ENCODE data around the gene XYLT1. TPM values are rescaled to one million over a fixed set of nuclear protein-coding genes. Genes with fewer than 3 reads are reported as not detected.

XYLT1 gene
- polyA plus RNA-seq, 1 donor (not counting 4 experiments of a cell fraction or from before 2014, with no cell fraction given) = 4.4 TPM

DNA sequence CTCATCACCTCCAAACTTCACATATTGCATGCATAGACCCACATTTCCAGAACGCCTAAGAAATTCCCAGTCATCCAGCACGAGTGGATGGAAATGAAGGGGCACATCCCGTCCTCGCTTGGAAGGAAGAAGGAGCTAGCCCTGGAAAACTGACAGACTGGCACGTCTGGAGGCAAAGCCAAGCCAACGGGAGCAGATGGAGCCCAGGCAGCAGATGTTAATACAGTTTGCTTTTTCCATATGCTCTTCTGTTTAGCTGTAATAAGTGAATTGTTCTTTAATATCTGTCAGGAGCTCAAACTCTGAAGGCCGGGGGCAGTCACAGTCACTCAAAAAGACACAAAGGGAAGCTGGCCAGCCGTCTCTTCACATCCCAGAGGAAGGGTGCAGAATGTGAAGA, 187.7 kb downstream of the XYLT1 start:
- no peak overlapping the region for H3K4me3 ChIP-seq (ENCODE audit: control insufficient read depth in 2 of 3, extremely low read depth in 1 of 3, insufficient read depth in 2 of 3, low read depth in 1 of 3, low read length in 3 of 3)
- dilution Hi-C loops (cut with MboI; ENCODE audit: extremely low pct_ligation_motif_present, low sequenced_read_pairs) = no loop called here
- H3K9me1 ChIP-seq (ENCODE audit: control insufficient read depth, extremely low read depth, insufficient read depth, low read length) = no peaks in the 10 kb centered on the region
- no peak overlapping the region for H3K4me2 ChIP-seq (ENCODE audit: control insufficient read depth, extremely low read depth, insufficient read depth, low read depth, low read length)
- no peaks in the 10 kb centered on the region for H3K36me3 ChIP-seq (ENCODE audit: control insufficient read depth in 2 of 2, extremely low read depth in 1 of 2, insufficient read depth in 2 of 2, low read length in 2 of 2)
- no peak overlapping the region for H3K27ac ChIP-seq (ENCODE audit: control insufficient read depth, insufficient read depth, low read length)
- TF ChIP-seq EZH2 (IDR thresholded peaks at IDR 0.05; ENCODE audit: low read length) = no peak
- TF ChIP-seq, protein P1, sequence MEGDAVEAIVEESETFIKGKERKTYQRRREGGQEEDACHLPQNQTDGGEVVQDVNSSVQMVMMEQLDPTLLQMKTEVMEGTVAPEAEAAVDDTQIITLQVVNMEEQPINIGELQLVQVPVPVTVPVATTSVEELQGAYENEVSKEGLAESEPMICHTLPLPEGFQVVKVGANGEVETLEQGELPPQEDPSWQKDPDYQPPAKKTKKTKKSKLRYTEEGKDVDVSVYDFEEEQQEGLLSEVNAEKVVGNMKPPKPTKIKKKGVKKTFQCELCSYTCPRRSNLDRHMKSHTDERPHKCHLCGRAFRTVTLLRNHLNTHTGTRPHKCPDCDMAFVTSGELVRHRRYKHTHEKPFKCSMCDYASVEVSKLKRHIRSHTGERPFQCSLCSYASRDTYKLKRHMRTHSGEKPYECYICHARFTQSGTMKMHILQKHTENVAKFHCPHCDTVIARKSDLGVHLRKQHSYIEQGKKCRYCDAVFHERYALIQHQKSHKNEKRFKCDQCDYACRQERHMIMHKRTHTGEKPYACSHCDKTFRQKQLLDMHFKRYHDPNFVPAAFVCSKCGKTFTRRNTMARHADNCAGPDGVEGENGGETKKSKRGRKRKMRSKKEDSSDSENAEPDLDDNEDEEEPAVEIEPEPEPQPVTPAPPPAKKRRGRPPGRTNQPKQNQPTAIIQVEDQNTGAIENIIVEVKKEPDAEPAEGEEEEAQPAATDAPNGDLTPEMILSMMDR (optimal IDR thresholded peaks at IDR 0.05 in 1 of 3, IDR thresholded peaks at IDR 0.05 in 1 of 3, conservative IDR thresholded peaks at IDR 0.05 in 1 of 3; ENCODE audit: extremely low read depth in 1 of 3, insufficient read depth in 2 of 3, low read length in 3 of 3) = no peak
- H3K9ac ChIP-seq (ENCODE audit: control insufficient read depth, extremely low read depth, insufficient read depth, low read length) = no peak overlapping the region
- DNase-seq (ENCODE audit: low read depth, low spot score) = no peak
- no peak overlapping the region for H2AFZ ChIP-seq (ENCODE audit: control insufficient read depth, low read length)
- H3K4me1 ChIP-seq (ENCODE audit: control insufficient read depth, extremely low read depth, insufficient read depth, low read length) = no peaks in the 10 kb centered on the region
- no peak for FAIRE-seq
- H3K27me3 ChIP-seq (ENCODE audit: control insufficient read depth, extremely low read depth, insufficient read depth, low read length) = no peaks in the 10 kb centered on the region
- H3K9me3 ChIP-seq (ENCODE audit: control insufficient read depth, low read depth, low read length) = no peaks in the 10 kb centered on the region
- H3K79me2 ChIP-seq (ENCODE audit: control insufficient read depth, insufficient read depth, low read length) = no peaks in the 10 kb centered on the region
- H4K20me1 ChIP-seq (ENCODE audit: control insufficient read depth, extremely low read depth, insufficient read depth, low read length) = peaks cover 2% of the 10 kb centered on the region

- Histone ChIP-seq H2AFZ (ENCODE audit: control insufficient read depth, low read length) (no peak overlapping the region), H3K36me3 (ENCODE audit: control insufficient read depth in 2 of 2, extremely low read depth in 1 of 2, insufficient read depth in 2 of 2, low read length in 2 of 2) (no peaks in the 10 kb centered on the region), H3K9ac (ENCODE audit: control insufficient read depth, extremely low read depth, insufficient read depth, low read length) (no peak overlapping the region), H3K4me1 (ENCODE audit: control insufficient read depth, extremely low read depth, insufficient read depth, low read length) (no peaks in the 10 kb centered on the region), H3K79me2 (ENCODE audit: control insufficient read depth, insufficient read depth, low read length) (no peaks in the 10 kb centered on the region), H3K9me3 (ENCODE audit: control insufficient read depth, low read depth, low read length) (no peaks in the 10 kb centered on the region), H3K9me1 (ENCODE audit: control insufficient read depth, extremely low read depth, insufficient read depth, low read length) (no peaks in the 10 kb centered on the region), H3K27ac (ENCODE audit: control insufficient read depth, insufficient read depth, low read length) (no peak overlapping the region), H3K27me3 (ENCODE audit: control insufficient read depth, extremely low read depth, insufficient read depth, low read length) (no peaks in the 10 kb centered on the region), H3K4me3 (ENCODE audit: control insufficient read depth in 2 of 3, extremely low read depth in 1 of 3, insufficient read depth in 2 of 3, low read depth in 1 of 3, low read length in 3 of 3) (no peak overlapping the region), H3K4me2 (ENCODE audit: control insufficient read depth, extremely low read depth, insufficient read depth, low read depth, low read length) (no peak overlapping the region), H4K20me1 (ENCODE audit: control insufficient read depth, extremely low read depth, insufficient read depth, low read length) (peaks cover 2% of the 10 kb centered on the region)
- dilution Hi-C loops (cut with MboI; ENCODE audit: extremely low pct_ligation_motif_present, low sequenced_read_pairs) = no loop called here
- TF ChIP-seq, protein P1 (optimal IDR thresholded peaks at IDR 0.05 in 1 of 3, IDR thresholded peaks at IDR 0.05 in 1 of 3, conservative IDR thresholded peaks at IDR 0.05 in 1 of 3; ENCODE audit: extremely low read depth in 1 of 3, insufficient read depth in 2 of 3, low read length in 3 of 3) = no peak
- no peak for TF ChIP-seq EZH2 (IDR thresholded peaks at IDR 0.05; ENCODE audit: low read length)
- DNase-seq (ENCODE audit: low read depth, low spot score) = no peak
- FAIRE-seq = no peak
These were observed 188.5 kb downstream of the XYLT1 start for GRCh38 chr16:17282247-17282646.
